SK-N-SH (cell line): ENCODE data around the gene CAP2.

Source experiments
- EZH2phosphoT487 ChIP-seq: fragments of 200-600 bp; sonication (generic); IDR thresholded peaks from 2 replicates; pipeline ENCODE4 v1.6.1; 2017; ENCODE audit warnings: low read depth, mixed run types, mild to moderate bottlenecking, antibody characterized with exemption, moderate library complexity, borderline replicate concordance
- SIN3A ChIP-seq: IDR thresholded peaks from 2 replicates; pipeline ENCODE4 v1.6.1; 2012; ENCODE audit warnings: low read depth, mild to moderate bottlenecking, low read length, moderate library complexity, borderline replicate concordance
- TF ChIP-seq, protein P1 (sequence below): IDR thresholded peaks from 2 replicates; pipeline ENCODE4 v1.4.0; 2012; ENCODE audit warnings: low read depth

DNA sequence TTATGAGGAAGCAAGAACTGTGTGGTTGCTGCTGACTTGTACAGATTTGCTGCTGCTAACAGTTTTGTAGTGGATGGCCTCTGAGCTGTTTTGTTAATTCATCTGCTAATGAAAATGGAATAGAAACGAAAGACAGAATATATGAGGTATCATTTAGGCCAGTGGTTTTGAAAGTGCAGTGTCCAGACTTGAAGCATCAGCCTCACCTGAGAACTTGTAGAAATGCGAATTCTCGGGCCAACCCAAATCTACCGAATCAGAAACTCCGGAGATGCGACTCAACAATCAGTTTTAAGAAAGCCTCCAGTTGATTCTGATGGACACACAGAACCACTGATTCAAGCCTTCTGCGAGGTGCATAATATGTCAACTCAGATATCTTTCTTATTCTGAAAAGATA, 62.5 kb downstream of the CAP2 start:
- TF ChIP-seq, protein P1, sequence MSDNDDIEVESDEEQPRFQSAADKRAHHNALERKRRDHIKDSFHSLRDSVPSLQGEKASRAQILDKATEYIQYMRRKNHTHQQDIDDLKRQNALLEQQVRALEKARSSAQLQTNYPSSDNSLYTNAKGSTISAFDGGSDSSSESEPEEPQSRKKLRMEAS: no peak
- TF ChIP-seq EZH2phosphoT487: no peak
- no peak for TF ChIP-seq SIN3A
